ENCODE measurements around the gene PDS5A.

DNA sequence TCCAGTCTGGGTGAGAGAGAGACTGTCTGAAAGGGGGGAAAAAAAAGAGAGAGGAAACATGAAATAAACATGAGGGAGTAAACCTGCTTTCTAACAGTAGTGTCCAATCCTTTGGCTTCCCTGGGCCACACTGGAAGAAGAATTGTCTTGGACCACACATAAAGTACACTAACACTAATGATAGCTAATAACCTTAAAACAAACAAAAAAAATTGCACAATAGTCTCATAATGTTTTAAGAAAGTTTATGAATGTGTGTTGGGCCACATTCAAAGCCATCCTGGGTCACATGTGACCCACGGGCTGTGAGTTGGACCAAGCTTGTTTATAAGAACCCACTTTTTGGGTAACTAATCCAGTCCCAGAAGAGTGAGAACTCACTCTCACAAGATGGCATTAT is 30.3 kb downstream of the PDS5A start:
- TF ChIP-seq, protein P1, sequence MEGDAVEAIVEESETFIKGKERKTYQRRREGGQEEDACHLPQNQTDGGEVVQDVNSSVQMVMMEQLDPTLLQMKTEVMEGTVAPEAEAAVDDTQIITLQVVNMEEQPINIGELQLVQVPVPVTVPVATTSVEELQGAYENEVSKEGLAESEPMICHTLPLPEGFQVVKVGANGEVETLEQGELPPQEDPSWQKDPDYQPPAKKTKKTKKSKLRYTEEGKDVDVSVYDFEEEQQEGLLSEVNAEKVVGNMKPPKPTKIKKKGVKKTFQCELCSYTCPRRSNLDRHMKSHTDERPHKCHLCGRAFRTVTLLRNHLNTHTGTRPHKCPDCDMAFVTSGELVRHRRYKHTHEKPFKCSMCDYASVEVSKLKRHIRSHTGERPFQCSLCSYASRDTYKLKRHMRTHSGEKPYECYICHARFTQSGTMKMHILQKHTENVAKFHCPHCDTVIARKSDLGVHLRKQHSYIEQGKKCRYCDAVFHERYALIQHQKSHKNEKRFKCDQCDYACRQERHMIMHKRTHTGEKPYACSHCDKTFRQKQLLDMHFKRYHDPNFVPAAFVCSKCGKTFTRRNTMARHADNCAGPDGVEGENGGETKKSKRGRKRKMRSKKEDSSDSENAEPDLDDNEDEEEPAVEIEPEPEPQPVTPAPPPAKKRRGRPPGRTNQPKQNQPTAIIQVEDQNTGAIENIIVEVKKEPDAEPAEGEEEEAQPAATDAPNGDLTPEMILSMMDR (IDR thresholded peaks at IDR 0.05; ENCODE audit: extremely low read depth in 1 of 2, insufficient read depth in 1 of 2, low read depth in 1 of 2, low read length in 2 of 2) = no peak
- TF ChIP-seq, protein P2, sequence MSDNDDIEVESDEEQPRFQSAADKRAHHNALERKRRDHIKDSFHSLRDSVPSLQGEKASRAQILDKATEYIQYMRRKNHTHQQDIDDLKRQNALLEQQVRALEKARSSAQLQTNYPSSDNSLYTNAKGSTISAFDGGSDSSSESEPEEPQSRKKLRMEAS (IDR thresholded peaks at IDR 0.05; ENCODE audit: insufficient read depth, insufficient read length) = no peak
- TF ChIP-seq EZH2 (IDR thresholded peaks at IDR 0.05; ENCODE audit: borderline replicate concordance, low read depth, low read length, severe bottlenecking) (no peak), JUN (IDR thresholded peaks at IDR 0.05; ENCODE audit: borderline replicate concordance, insufficient read depth, insufficient read length, low read depth) (no peak), POLR2A (IDR thresholded peaks at IDR 0.05; ENCODE audit: low read depth, low read length) (no peak), GATA2 (IDR thresholded peaks at IDR 0.05; ENCODE audit: insufficient read depth, insufficient read length, low read depth, low read length) (no peak), POLR2AphosphoS5 (IDR thresholded peaks at IDR 0.05; ENCODE audit: insufficient read depth, low read depth, low read length) (no peak), MYC (IDR thresholded peaks at IDR 0.05; ENCODE audit: low read depth, low read length) (no peak), FOS (IDR thresholded peaks at IDR 0.05; ENCODE audit: borderline replicate concordance, insufficient read depth, low read length) (no peak)
